ENCODE measurements around the gene DYNC1I1. TPM values are rescaled to one million over a fixed set of nuclear protein-coding genes. Genes with fewer than 3 reads are reported as not detected.

DYNC1I1 gene
- total RNA-seq, 1 experiment from 2014 or later, result not detected

- ChIA-PET POLR2A (ENCODE audit: unreplicated experiment) (no interaction called here), CTCF (no interaction called here)
- BruUV-seq (replicated peaks), result no TSS peak
- intact Hi-C loops (cut with micrococcal nuclease; ENCODE audit: unreplicated experiment), result no loop called here
- H3K27ac ChIP-seq, result no peak overlapping the region
- no peaks in the 10 kb centered on the region for H3K36me3 ChIP-seq (ENCODE audit: low read depth)
- H3K79me2 ChIP-seq (ENCODE audit: low read depth), result no peaks in the 10 kb centered on the region
- H3K4me2 ChIP-seq, result no peak overlapping the region
- no peaks in the 10 kb centered on the region for H4K20me1 ChIP-seq (ENCODE audit: insufficient read depth)
- DNase-seq, result no peak
- H3K9me2 ChIP-seq (ENCODE audit: insufficient read depth), result no peaks in the 10 kb centered on the region
- no peak overlapping the region for H2AFZ ChIP-seq
- H3K4me1 ChIP-seq (replicated peaks; ENCODE audit: insufficient read depth), result no peaks in the 10 kb centered on the region
- H3K4me3 ChIP-seq, result no peak overlapping the region
- H3K27me3 ChIP-seq (ENCODE audit: insufficient read depth, low read depth), result 0 out of 2 replicates have a peak, but pooled peaks cover 2% of the 10 kb centered on the region
- TF ChIP-seq, protein P1, sequence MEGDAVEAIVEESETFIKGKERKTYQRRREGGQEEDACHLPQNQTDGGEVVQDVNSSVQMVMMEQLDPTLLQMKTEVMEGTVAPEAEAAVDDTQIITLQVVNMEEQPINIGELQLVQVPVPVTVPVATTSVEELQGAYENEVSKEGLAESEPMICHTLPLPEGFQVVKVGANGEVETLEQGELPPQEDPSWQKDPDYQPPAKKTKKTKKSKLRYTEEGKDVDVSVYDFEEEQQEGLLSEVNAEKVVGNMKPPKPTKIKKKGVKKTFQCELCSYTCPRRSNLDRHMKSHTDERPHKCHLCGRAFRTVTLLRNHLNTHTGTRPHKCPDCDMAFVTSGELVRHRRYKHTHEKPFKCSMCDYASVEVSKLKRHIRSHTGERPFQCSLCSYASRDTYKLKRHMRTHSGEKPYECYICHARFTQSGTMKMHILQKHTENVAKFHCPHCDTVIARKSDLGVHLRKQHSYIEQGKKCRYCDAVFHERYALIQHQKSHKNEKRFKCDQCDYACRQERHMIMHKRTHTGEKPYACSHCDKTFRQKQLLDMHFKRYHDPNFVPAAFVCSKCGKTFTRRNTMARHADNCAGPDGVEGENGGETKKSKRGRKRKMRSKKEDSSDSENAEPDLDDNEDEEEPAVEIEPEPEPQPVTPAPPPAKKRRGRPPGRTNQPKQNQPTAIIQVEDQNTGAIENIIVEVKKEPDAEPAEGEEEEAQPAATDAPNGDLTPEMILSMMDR (conservative IDR thresholded peaks at IDR 0.05), result no peak
- TF ChIP-seq EZH2 (IDR thresholded peaks at IDR 0.05; ENCODE audit: low read depth), result no peak
- no peaks in the 10 kb centered on the region for H3K9me3 ChIP-seq (ENCODE audit: insufficient read depth, low read depth)
- H3F3A ChIP-seq (ENCODE audit: insufficient read depth, low read depth), result no peaks in the 10 kb centered on the region
Observed at GRCh38 chr7:95905167-95905566, 132.8 kb downstream of the DYNC1I1 start.

GRCh38 chr7:95906851-95907250 is 134.5 kb downstream of the DYNC1I1 start:
- Histone ChIP-seq H3K4me2 (no peak overlapping the region), H3K9me3 (ENCODE audit: insufficient read depth, low read depth) (no peaks in the 10 kb centered on the region), H3K9me2 (ENCODE audit: insufficient read depth) (no peaks in the 10 kb centered on the region), H2AFZ (no peak overlapping the region), H3K79me2 (ENCODE audit: low read depth) (no peaks in the 10 kb centered on the region), H3K27ac (no peak overlapping the region), H3K36me3 (ENCODE audit: low read depth) (no peaks in the 10 kb centered on the region), H3K27me3 (ENCODE audit: insufficient read depth, low read depth) (peaks cover 4% of the 10 kb centered on the region; the same call in 1 of the 2 replicates), H3K4me3 (no peak overlapping the region), H3K4me1 (replicated peaks; ENCODE audit: insufficient read depth) (no peaks in the 10 kb centered on the region), H4K20me1 (ENCODE audit: insufficient read depth) (no peaks in the 10 kb centered on the region), H3F3A (ENCODE audit: insufficient read depth, low read depth) (no peaks in the 10 kb centered on the region)
- CTCF ChIA-PET, result no interaction called here
- POLR2A ChIA-PET (ENCODE audit: unreplicated experiment), result no interaction called here
- no peak for DNase-seq
- no TSS peak for BruUV-seq (replicated peaks)
- intact Hi-C loops (cut with micrococcal nuclease; ENCODE audit: unreplicated experiment), result no loop called here
- TF ChIP-seq, protein P1 (conservative IDR thresholded peaks at IDR 0.05), result no peak
- no peak for TF ChIP-seq EZH2 (IDR thresholded peaks at IDR 0.05; ENCODE audit: low read depth)

- CTCF ChIA-PET, result no interaction called here
- POLR2A ChIA-PET (ENCODE audit: unreplicated experiment), result no interaction called here
- Histone ChIP-seq H3K4me3 (no peak overlapping the region), H3K4me2 (no peak overlapping the region), H3K4me1 (replicated peaks; ENCODE audit: insufficient read depth) (no peaks in the 10 kb centered on the region), H2AFZ (no peak overlapping the region), H3K79me2 (ENCODE audit: low read depth) (no peaks in the 10 kb centered on the region), H3K27ac (no peak overlapping the region), H3K9me3 (ENCODE audit: insufficient read depth, low read depth) (no peaks in the 10 kb centered on the region), H4K20me1 (ENCODE audit: insufficient read depth) (no peaks in the 10 kb centered on the region), H3F3A (ENCODE audit: insufficient read depth, low read depth) (no peaks in the 10 kb centered on the region), H3K27me3 (ENCODE audit: insufficient read depth, low read depth) (peaks cover 4% of the 10 kb centered on the region; the same call in 1 of the 2 replicates), H3K36me3 (ENCODE audit: low read depth) (no peaks in the 10 kb centered on the region), H3K9me2 (ENCODE audit: insufficient read depth) (no peaks in the 10 kb centered on the region)
- DNase-seq, result no peak
- no peak for TF ChIP-seq EZH2 (IDR thresholded peaks at IDR 0.05; ENCODE audit: low read depth)
- intact Hi-C loops (cut with micrococcal nuclease; ENCODE audit: unreplicated experiment), result no loop called here
- BruUV-seq (replicated peaks), result no TSS peak
Observed at GRCh38 chr7:95907337-95907736, 135.0 kb downstream of the DYNC1I1 start.

DNA sequence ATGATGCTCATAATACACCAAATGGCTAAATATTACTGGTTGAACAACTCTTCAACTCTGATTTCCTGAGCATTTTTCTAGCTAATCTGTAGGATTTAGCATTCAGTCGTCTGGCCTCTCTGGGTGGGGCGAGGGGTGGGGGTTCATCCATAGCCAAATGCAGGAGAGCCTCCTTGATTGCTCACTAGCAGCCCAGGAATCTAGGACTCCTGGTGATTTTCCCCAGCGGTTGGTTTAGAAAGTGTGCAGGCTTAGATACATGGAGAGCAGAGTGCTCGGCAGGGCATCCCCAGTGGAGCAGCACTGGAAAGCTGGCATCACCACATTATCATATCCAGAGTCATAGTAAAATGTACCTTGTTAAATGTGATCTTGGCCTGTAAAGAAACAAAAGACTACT is 136.1 kb downstream of the DYNC1I1 start:
- Histone ChIP-seq H3K79me2 (ENCODE audit: low read depth) (no peaks in the 10 kb centered on the region), H4K20me1 (ENCODE audit: insufficient read depth) (no peaks in the 10 kb centered on the region), H3K9me3 (ENCODE audit: insufficient read depth, low read depth) (no peaks in the 10 kb centered on the region), H3K4me3 (no peak overlapping the region), H3F3A (ENCODE audit: insufficient read depth, low read depth) (no peaks in the 10 kb centered on the region), H2AFZ (no peak overlapping the region), H3K9me2 (ENCODE audit: insufficient read depth) (no peaks in the 10 kb centered on the region), H3K27ac (no peak overlapping the region), H3K27me3 (ENCODE audit: insufficient read depth, low read depth) (peaks cover 4% of the 10 kb centered on the region; the same call in 1 of the 2 replicates), H3K36me3 (ENCODE audit: low read depth) (no peaks in the 10 kb centered on the region), H3K4me2 (no peak overlapping the region), H3K4me1 (replicated peaks; ENCODE audit: insufficient read depth) (no peaks in the 10 kb centered on the region)
- TF ChIP-seq, protein P1 (conservative IDR thresholded peaks at IDR 0.05), result no peak
- no peak for TF ChIP-seq EZH2 (IDR thresholded peaks at IDR 0.05; ENCODE audit: low read depth)
- intact Hi-C loops (cut with micrococcal nuclease; ENCODE audit: unreplicated experiment), result no loop called here
- BruUV-seq (replicated peaks), result no TSS peak
- ChIA-PET POLR2A (ENCODE audit: unreplicated experiment) (no interaction called here), CTCF (no interaction called here)
- DNase-seq, result no peak
